ENCODE measurements around the gene GPR65.
"Not testable (repeated sequence)": the region's sequence is repeated elsewhere in the genome, so short reads cannot be mapped to it uniquely, and the experiment has no call there.

Gene GPR65

GRCh38 chr14:88004506-88005036 is 364 bp upstream of the GPR65 start:
- DNase-seq (ENCODE audit: low spot score) = no peak

GRCh38 chr14:88005978-88006851 is 1.3 kb downstream of the GPR65 start:
- no peak for DNase-seq (ENCODE audit: low spot score)

- no peak for DNase-seq (ENCODE audit: low spot score)
Observed at GRCh38 chr14:88007608-88008007, 2.7 kb downstream of the GPR65 start.

GRCh38 chr14:88008039-88008742 is 3.3 kb downstream of the GPR65 start:
- DNase-seq (ENCODE audit: low spot score) = no peak

- DNase-seq (ENCODE audit: low spot score) = no peak
Observed at GRCh38 chr14:88009486-88009885, 4.6 kb downstream of the GPR65 start.

GRCh38 chr14:88010331-88010730 is 5.4 kb downstream of the GPR65 start:
- DNase-seq (ENCODE audit: low spot score) = no peak

GRCh38 chr14:88012495-88012894 is 7.6 kb downstream of the GPR65 start:
- DNase-seq (ENCODE audit: low spot score) = no peak

GRCh38 chr14:88013750-88014349 is 8.9 kb downstream of the GPR65 start:
- DNase-seq (ENCODE audit: low spot score) = peak; percentile 75

- DNase-seq (ENCODE audit: low spot score) = no peak
Observed at GRCh38 chr14:88016768-88017167, 11.8 kb downstream of the GPR65 start.

GRCh38 chr14:88017535-88017934 is 12.6 kb downstream of the GPR65 start:
- no peak for DNase-seq (ENCODE audit: low spot score)

- no peak for DNase-seq (ENCODE audit: low spot score)
Observed at GRCh38 chr14:88023658-88024187, 18.8 kb downstream of the GPR65 start.

GRCh38 chr14:88024252-88025086 is 19.5 kb downstream of the GPR65 start:
- not testable (repeated sequence) for DNase-seq (ENCODE audit: low spot score)

- no peak for DNase-seq (ENCODE audit: low spot score)
Observed at GRCh38 chr14:88025313-88025712, 20.4 kb downstream of the GPR65 start.

- DNase-seq (ENCODE audit: low spot score) = no peak
Observed at GRCh38 chr14:88026890-88027289, 22.0 kb downstream of the GPR65 start.

- no peak for DNase-seq (ENCODE audit: low spot score)
Observed at GRCh38 chr14:88029500-88029899, 24.6 kb downstream of the GPR65 start.

- DNase-seq (ENCODE audit: low spot score) = no peak
Observed at GRCh38 chr14:88030079-88030478, 25.1 kb downstream of the GPR65 start.

GRCh38 chr14:88030892-88031291 is 26.0 kb downstream of the GPR65 start:
- no peak for DNase-seq (ENCODE audit: low spot score)

GRCh38 chr14:88032373-88032772 is 27.4 kb downstream of the GPR65 start:
- DNase-seq (ENCODE audit: low spot score) = no peak

GRCh38 chr14:88034076-88034475 is 29.1 kb downstream of the GPR65 start:
- DNase-seq (ENCODE audit: low spot score) = no peak

GRCh38 chr14:88036422-88036821 is 31.5 kb downstream of the GPR65 start:
- no peak for DNase-seq (ENCODE audit: low spot score)

GRCh38 chr14:88037325-88037724 is 32.4 kb downstream of the GPR65 start:
- DNase-seq (ENCODE audit: low spot score) = no peak

- DNase-seq (ENCODE audit: low spot score) = no peak
Observed at GRCh38 chr14:88039197-88039596, 34.3 kb downstream of the GPR65 start.
